Measurements from ENCODE around the gene SLC26A11.
"Not testable (repeated sequence)": the region's sequence is repeated elsewhere in the genome, so short reads cannot be mapped to it uniquely, and the experiment has no call there.

SLC26A11 gene

DNA sequence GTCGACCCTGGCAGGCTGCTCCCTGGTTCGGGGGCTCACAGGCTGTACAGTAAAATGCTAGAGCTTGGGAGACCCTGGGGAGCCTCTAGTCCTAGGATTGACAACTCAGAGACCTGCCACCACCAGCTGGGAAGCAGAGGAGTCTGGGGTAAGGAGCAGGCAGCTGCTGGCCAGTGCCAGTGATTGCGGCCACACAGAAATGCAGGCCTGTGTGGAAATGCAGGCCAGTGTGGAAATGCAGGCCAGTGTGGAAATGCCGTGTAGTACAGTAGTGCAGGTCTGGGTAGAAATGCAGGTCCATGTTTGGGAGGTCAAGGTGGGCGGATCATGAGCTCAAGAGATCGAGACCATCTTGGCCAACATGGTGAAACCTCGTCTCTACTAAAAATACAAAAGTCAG, 23.6 kb upstream of the SLC26A11 start:
- no peak for DNase-seq

DNA sequence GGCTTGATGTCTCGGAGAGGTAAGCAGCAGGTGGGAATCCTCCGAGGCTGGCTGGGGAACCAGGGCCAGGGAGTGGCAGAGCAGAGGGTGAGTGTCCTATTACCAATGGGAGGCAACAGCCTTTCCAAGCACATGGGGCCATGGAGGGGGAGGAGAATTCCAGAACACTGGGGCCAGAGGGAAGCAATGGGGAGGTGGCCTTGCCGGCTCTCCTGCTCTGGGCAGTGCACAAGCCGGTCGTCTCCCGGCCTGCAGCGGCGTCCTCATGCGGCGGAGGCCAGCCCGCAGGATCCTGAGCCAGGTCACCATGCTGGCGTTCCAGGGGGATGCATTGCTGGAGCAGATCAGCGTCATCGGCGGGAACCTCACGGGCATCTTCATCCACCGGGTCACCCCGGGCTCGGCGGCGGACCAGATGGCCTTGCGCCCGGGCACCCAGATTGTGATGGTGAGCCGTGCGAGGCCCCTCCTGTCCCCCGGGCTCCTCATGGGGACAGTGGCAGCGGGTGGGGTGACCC, 22.0 kb upstream of the SLC26A11 start:
- no peak for DNase-seq

DNA sequence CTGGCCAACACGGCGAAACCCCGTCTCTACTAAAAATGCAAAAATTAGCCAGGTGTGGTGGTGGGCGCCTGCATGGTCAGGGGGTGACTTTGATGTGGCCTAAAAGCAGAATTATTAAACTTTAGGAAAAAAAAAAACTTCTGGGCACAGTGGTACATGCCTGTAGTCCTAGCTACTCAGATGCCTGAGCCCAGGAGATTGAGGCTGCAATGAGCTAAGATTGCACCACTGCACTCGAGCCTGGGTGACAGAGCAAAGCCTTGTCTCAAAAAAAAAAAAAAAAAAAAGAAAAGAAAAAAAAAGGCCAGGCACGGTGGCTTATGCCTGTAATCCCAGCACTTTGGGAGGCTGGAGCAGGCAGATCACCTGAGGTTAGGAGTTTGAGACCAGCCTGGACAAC, 20.9 kb upstream of the SLC26A11 start:
- DNase-seq, result not testable (repeated sequence)

DNA sequence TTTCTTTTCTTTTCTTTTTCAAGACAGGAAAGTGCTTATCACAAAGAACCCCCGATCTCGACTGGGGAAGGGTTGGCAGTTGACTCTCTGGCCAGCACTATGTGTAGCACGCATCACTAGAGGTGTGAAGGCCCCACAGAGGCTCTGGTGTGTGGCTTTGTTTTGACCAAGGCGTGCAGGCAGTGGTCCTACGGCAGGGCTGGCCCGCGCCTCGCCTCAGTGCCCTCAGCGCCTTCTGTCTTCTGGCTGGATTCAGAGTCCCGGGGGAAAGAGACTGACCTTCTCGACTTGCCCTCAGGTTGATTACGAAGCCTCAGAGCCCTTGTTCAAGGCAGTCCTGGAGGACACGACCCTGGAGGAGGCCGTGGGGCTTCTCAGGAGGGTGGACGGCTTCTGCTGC, 18.8 kb upstream of the SLC26A11 start:
- no peak for DNase-seq

DNA sequence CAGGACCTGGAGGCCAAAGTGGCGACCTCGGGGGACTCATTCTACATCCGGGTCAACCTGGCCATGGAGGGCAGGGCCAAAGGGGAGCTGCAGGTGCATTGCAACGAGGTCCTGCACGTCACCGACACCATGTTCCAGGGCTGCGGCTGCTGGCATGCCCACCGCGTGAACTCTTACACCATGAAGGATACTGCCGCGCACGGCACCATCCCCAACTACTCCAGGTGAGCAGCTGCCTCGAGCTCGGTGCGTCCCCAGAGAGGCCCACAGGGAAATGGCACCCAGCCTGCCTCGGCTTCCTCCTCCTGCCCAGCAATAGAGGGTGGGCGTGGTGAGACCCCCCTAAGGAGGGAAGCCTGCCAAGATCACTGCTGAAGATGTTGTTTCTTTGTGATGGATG, 18.0 kb upstream of the SLC26A11 start:
- no peak for DNase-seq

DNA sequence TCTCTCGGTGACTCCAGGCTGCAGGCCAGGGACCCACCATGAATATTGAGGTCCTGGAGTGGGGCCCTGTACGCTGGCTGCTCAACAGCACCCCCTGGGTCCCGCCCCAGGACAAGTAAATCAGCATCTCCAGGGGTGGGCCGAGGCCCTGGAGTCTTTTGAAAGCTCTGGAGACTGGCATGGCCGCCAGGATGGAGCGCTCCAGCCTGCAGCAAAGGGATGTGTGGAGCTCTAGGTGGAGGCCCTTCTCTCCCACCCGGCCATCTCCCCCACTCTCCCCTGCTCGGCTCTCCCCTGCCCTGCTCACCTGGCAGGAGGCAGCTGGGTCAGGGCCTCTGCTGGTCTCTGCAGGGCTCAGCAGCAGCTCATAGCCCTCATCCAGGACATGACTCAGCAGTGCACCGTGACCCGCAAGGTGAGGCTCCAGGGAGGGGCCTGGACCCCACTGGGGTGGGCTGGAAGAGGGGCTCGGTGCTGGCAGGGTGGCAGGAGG, 16.7 kb upstream of the SLC26A11 start:
- DNase-seq, result no peak

DNA sequence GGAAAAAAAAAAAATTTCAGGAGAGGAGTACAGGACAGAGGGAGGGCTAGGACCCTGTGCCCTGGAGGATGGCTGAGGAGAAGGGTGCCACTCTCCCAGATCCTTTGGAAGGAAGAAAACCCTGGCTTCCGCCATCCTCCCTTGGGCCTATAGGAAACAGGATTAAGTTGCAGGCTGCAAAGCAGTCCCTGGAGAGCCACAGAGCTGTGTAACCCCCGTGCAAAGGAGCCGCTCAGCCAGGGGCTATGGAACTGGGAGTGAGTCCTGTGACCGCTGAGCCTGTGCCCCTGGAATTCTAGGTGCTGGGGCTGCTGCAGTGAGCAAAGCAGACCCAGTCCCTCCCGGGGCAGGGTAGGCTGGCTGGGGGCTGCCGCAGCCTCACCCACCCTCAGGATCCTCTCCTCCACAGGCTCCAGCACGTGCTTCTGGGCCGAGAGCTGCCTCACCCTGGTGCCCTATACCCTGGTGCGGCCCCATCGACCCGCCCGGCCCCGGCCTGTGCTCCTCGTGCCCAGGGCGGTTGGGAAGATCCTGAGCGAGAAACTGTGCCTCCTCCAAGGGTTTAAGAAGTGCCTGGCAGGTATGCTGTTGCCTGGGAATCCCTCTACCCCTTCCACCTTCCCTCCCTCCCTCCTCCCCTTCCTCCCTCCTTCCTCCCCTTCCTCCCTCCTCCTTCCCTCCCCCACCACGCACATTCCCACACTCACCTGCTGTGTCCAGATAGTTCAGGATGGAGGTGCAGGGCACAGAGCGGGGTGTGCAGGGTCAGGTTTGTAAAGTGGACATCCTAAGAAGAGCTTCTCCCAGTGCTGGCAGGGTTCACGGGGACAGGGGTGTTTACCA, 15.4 kb upstream of the SLC26A11 start:
- DNase-seq, result no peak

DNA sequence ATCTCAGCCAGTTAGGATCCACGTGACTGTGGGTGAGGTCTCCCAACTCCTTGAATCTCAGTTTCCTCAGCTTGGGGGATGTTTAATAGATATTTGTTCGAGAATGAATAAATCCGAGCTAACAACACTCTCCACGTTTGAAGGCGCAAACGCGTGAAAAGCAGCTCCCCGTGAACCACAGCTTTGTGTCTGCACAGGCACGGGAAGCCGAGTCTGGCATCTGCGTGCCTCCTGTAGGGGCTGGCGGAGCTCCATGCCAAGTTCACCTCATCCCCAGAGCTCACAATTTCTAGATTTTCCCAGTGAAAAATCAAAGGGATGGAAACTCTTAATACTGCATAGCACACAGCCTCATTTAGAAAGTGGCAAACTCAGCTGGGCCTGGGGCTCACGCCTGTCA, 14.4 kb upstream of the SLC26A11 start:
- no peak for DNase-seq

DNA sequence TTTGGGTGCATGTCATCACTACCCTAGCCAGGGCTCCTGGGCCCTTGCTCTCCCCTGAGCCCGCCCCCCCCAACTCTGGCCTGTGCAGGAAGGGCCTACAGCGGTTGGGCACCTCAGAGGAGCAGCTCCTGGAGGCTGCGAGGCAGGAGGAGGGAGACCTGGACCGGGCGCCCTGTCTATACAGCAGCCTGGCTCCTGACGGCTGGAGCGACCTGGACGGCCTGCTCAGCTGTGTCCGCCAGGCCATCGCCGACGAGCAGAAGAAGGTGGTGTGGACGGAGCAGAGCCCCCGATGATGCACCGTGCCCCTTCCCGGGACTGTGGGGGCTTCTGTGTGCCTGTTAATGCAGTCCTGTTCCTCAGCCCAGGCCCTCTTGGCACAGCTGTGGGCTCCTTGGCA, 12.2 kb upstream of the SLC26A11 start:
- DNase-seq, result no peak

DNA sequence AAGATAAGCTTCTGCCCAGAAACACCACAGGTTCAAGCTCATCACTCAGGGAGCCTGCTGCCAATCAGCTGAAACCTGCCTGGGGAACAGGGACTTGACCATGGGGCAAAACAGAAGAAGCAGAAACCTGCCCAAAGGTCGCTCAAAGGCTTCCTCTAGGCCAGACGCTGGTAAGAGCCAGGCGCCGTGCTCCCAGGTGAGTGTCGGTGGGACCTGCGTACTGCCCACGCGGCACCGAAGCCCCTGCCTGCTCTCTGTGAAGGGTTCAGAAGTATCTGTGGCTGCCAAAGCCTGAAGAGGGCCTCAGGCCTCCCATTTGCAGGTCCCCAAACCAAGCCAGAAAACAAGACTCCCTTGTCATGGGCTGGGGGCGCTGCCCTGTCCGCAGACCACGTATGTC, 10.5 kb upstream of the SLC26A11 start:
- DNase-seq, result no peak

DNA sequence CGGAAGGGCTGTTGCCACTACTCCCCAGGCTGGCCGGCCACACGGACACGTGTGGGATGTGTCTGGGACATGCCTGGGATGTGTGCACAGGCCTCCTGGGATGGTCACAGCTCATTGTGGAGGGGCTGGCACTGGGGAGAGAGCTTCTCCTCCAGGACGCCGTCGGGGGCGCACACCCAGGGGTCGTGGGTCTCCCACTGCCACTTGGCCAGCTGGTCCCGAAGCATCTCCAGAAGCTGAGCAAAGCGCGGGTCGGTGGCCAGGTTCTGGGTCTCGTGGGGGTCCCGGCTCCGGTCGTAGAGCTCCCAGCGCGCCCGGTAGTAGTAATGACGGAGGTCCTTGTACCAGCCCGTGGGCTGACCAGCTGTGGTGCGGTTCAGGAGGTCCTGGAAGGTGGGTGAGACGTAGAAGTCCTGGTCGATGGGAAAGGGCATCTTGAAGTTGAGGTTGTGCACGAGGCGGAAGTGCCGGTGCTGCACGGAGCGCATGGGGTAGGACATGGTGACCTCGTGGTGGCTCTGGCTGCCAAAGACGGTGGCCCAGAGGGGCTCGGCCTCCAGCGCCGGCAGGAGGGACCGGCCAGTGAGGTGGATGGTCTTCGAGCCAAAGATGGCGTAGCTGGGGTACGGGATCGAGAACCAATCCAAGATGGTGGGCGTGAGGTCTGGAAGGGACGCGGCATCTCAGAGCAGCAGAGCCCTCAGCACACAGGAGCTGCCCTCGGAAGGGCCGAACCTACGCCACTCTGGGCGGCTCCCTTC, 9.7 kb upstream of the SLC26A11 start:
- DNase-seq, result no peak

DNA sequence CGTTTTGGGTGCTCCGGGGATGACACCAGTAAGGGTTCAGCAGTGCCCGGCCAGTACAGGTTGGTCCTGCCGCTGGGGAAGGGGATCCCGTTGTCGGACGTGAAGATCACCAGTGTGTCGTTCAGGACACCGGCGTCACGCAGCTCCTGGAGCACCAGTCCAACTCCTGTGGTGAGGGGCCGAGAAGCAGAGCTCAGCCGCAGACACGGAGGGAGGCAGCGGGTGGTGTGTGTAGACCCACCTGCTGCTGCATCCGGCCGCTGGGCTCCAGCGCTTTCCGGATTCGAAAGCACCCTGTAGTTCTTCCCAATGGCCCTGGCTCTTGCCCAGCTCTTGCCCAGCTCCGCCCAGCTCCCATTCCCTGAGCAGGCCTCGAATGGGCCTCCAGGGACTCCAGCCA, 8.1 kb upstream of the SLC26A11 start:
- DNase-seq, result no peak

DNA sequence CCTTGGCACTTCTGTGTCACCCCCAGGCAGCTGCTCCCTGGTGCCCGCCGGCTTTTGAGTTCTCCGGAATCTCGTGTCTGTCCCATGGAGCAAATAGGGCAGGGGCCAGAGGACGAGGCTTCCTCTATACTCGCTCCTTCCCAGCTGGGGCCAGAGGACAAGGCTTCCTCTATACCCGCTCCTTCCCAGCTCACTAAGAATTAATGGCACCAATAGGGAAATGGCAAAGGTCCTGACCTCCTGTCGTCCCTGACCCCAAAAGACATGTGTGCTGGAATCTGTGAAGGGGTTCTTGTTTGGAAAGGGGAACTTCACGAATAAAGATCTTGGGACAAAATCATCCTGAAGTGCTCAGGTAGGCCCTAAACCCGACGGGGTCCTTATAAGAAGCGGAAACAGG, 7.7 kb upstream of the SLC26A11 start:
- DNase-seq, result no peak

DNA sequence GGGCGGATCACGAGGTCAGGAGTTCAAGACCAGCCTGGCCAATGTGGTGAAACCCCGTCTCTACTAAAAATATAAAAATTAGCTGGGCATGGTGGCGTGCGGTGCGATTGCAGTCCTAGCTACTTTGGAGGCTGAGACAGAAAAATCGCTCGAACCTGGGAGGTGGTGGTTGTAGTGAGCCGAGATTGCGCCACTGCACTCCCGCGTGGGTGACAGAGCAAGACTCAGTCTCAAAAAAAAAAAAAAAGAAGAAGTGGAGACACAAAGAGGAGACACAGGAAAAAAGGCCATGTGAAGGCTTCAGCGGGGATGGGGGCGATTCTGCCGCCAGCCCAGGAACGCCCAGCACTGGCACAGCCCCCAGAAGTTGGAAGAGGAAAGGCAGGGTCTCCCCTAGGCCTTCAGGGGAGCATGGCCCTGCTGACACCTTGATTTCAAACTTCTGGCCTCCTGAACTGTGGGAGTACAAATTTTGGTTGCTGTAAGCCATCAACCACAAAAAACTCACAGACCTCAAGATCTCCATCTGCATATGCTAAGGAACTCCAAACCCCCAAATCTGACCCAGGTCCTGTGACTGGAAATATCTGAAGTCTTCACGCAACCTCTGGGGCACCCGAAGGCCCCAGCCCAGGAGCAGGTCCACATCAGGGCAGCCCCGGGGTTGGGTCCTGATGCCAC, 7.1 kb upstream of the SLC26A11 start:
- DNase-seq, result no peak

DNA sequence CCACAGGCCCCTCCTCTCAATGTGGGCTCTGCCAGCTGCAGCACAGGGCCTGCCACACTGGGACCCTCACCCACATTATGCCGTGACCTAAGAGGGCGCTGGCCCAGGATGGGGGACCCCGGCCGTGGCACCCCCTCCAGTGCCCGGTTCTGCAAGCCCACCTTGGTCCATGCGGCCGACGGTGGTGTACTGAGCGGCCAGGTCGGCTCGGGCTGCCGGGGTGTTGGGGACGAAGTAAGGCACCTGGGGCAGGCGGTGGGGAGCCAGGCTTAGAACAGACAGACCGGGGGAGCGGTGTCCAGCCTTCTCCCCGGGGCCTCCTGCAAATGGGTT, 6.6 kb upstream of the SLC26A11 start:
- DNase-seq, result no peak

DNA sequence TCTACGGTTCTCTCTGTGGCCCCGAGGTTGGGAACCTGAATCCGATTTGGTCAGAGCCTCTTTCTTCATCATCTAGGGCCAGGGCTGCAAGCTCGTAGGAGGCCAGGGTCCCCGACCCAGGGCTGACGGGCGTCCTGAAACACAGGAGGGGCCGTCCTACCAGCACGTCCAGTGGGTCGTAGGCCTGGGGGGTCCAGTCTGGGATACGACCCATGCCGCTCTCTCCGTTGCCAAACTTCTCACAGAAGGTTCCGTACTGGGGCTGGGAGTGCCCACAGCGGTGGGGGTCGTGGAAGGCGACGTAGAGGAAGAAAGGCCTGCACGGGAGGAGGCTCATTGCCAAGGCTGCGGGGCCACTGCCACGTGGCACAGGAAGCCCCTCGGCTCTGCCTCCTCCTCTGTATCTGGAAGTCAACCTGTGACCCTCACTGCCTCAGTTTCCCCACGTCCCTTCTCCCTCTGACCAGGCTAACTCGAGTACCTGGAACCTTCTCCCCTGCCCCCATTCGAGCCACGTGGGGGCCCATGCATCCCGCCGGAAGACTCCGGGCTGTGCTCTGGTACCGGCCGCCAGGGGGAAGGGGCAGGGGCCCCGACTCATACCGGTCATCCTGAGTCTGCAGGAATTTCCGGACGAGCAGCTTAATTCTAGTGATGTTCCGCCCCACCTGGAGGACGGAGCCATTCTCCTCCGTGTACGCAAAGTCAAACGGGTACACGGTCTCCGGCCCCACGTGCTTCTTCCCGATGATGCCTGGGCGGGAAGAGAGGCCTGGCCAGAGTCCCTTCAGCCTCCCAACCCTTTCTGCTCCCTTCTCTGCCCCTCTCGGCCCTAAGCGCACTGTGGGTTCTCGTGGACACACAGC, 6.0 kb upstream of the SLC26A11 start:
- no peak for DNase-seq

DNA sequence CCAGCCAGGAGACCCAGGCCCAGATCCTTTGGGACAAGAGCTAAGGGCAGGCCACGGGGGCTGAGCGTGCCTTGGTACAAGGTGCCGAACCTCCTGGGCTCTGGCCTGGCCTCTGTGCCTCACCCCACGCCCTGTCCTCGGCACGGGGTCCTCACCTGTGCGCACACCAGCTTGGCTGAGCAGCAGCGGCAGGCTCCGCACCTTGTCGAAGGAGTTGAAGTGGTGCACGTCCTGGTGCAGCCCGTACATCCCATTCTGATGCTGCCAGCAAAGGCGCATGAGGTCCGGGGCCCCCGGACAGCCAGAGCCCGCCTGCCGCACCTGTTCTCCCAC, 5.4 kb upstream of the SLC26A11 start:
- no peak for DNase-seq

DNA sequence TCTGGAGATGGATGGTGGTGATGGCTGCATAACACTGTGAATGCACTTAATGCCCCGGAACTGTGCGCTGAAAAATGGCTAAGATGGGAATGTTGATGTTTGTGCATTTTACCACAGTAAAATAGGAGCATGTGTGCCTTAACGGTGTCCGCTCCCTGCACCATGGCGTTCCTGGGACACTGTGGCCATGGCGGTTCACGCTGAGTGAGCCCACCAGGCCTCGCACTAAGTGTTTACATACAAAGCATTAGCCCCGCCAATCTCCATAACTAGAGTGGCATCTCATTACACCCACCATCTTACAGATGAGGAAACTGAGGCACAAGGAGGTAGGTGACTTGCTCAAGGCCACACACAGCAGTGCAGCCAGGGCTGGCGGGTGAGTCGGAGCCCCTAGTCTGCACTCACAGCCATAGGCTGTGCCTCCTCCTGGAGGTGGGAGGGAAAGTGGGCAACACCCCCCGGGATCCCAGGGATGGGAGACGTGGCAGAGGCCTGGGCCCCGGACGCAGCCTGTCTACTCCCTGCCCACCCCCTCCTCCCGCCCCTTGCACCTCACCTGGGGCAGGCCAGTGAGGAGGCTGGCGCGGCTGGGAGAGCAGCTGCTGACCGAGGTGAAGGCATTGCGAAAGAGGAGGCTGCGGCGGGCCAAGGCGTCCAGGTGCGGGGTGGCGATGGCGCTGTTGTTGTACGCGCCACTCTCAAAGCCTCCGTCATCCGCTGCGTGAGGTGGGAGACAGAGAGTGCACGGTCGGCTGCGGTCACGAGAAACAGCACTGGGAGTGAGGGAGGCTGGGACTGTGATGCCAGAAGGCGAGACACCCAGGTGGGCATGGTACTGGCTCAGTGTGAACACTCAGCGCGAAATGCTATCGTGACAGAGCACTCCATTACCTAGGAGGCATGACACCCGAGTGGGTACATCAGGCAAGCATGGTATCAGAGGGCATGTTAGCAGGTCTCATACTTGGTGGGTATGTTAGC, 3.5 kb upstream of the SLC26A11 start:
- no peak for DNase-seq

DNA sequence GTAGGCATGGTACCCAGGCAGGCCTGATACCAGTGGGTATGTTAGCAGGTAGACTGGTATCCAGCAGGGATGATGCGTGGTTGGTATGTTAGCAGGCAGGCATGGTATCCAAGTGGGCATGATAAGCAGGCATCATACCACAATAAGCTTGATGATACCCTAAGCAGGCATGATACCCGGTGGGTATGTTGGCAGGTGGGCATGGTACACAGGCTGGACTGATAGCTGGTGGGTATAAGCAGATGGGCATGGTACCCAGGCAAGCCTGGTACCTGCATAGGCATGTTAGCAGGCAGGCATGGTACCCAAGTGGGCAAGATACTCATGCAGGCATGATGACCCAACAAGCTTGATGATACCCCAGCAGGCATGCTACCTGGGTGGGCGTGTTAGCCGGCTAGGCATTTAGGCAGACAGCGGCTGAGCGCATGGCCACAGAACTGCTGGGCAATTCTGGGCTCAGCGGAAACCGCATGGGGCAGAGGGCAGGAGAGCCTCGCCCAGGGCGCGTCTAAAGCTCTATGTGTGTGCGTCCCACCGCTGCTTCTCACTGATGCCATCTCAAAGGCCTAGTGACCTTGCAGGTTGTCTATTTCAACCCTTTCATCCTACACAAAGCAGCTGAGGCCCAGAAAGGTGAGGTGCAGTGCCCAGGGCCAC, 2.4 kb upstream of the SLC26A11 start:
- DNase-seq, result no peak

DNA sequence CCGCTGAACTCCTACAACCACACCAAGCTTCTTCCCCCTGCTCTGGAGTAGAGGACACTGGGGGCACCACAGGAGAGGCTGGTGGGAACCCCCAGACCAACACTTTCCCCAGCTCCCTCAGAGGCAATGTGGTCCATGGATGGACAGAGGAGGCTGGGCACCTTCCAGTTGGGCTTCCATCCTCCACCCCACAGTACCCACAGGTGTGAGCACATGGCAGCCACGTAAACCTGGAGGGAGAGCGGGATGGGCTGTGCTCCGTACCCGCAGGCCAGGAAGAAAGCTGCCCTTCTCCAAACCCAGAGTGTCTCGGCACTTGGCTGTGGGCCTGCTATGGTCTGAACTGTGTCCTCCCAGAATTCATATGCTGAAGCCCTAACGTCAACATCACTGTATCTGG, 1.8 kb upstream of the SLC26A11 start:
- no peak for DNase-seq
